Transverse colon (tissue), 4 donors: ENCODE results near the gene EP300. TPM values are rescaled to one million over a fixed set of nuclear protein-coding genes. Genes with fewer than 3 reads are reported as not detected.
"Not testable (repeated sequence)": the region's sequence is repeated elsewhere in the genome, so short reads cannot be mapped to it uniquely, and the experiment has no call there.

Experiments
- DNase-seq: peaks from one replicate; pipeline ENCODE4 v3.0.0-alpha.2; 2019
- H3K27ac ChIP-seq, 4 donors: fragments of 200-600 bp; sonication (generic); 2 replicates each; pipeline ENCODE4 v1.5.1; 2016 to 2018; ENCODE audit warnings: inconsistent platforms in 4 of 4
- H3K27me3 ChIP-seq: fragments of 200-600 bp; sonication (generic); 2 replicates; pipeline ENCODE4 v1.5.1; 2017; ENCODE audit warnings: inconsistent platforms
- H3K36me3 ChIP-seq, 4 donors: fragments of 200-600 bp; sonication (generic); 2 replicates each; pipeline ENCODE4 v1.5.1; 2017 to 2019; ENCODE audit warnings: inconsistent platforms in 4 of 4
- H3K4me1 ChIP-seq, 4 donors: fragments of 200-600 bp; sonication (generic); 2 replicates each; pipeline ENCODE4 v1.5.1; 2017 to 2020; ENCODE audit warnings: inconsistent platforms in 4 of 4
- H3K4me3 ChIP-seq, 4 donors: fragments of 200-600 bp; sonication (generic); 1 replicate in 1 of 4; 2 replicates in 3 of 4; pipeline versions ENCODE4 v1.5.1 to v1.6.1; 2017 to 2019; ENCODE audit warnings: inconsistent platforms in 4 of 4
- H3K9me3 ChIP-seq, 2 donors: fragments of 200-600 bp; sonication (generic); 2 replicates each; pipeline ENCODE4 v1.5.1; 2017 to 2019; ENCODE audit warnings: inconsistent platforms in 2 of 2
- CTCF ChIP-seq, 5 experiments: fragments of 200-600 bp in 3 of 5; fragments of 450-650 bp in 2 of 5; sonication (generic) in 3 of 5; IDR thresholded peaks; 1 replicate in 2 of 5; 2 replicates in 3 of 5; pipeline ENCODE4 v1.5.1; 2016 to 2017; ENCODE audit warnings: antibody characterized with exemption in 5 of 5, inconsistent platforms in 3 of 5, mild to moderate bottlenecking in 2 of 5, moderate library complexity in 1 of 5
- EP300 ChIP-seq: sonication (generic); formaldehyde crosslinking; IDR thresholded peaks from one replicate; pipeline ENCODE4 v1.6.1; 2017; ENCODE audit warnings: antibody characterized with exemption, low read depth
- POLR2A ChIP-seq: fragments of 450-650 bp; IDR thresholded peaks from one replicate; pipeline ENCODE4 v1.6.1; 2016; ENCODE audit warnings: antibody characterized with exemption, mild to moderate bottlenecking, moderate library complexity
- POLR2AphosphoS5 ChIP-seq, 3 donors: sonication (generic); formaldehyde crosslinking; IDR thresholded peaks; one replicate each; pipeline ENCODE4 v1.6.1; 2016; ENCODE audit warnings: antibody characterized with exemption in 3 of 3
- WGBS, 2 donors: methylation state at CpG; one replicate each; pipeline ENCODE4 v1.1.5; 2018; ENCODE audit warnings: low coverage in 1 of 2; 5-methylcytosine and 5-hydroxymethylcytosine counted together
- in situ Hi-C, 4 donors: fragments of 200-750 bp; cut with MboI; loops; one replicate each; pipeline versions ENCODE4 v1.15.0 to v1.15.1; 2017; ENCODE audit warnings: low sequenced_read_pairs in 3 of 4, low pct_ligation_motif_present in 1 of 4, low pct_unique_long_range_greater_than_20kb in 1 of 4
- intact Hi-C: fragments of 100-400 bp; cut with DNase I; formaldehyde crosslinking; loops from one replicate; pipeline ENCODE4 v1.15.1; 2023; ENCODE audit warnings: low total_unique reads
- total RNA-seq, 4 donors: library from RNA; depleted of rRNA; stranded (reverse); fragments of >200 nt; gene quantifications; one replicate each; pipeline ENCODE4 v1.1.0, GENCODE V29; 2016

The EP300 gene
- total RNA-seq, 4 donors from 2014 or later, result 80.6 to 119 (median 91.6) TPM

- H3K36me3 ChIP-seq, result no peaks in the 10 kb centered on the region
- intact Hi-C loops (no loop called here), in situ Hi-C loops (no loop called here)
- no peaks in the 10 kb centered on the region for H3K27me3 ChIP-seq
- H3K4me1 ChIP-seq, result peaks cover 0 to 3% (median 0%) of the 10 kb centered on the region in 4 donors
- TF ChIP-seq POLR2AphosphoS5 (IDR thresholded peaks at IDR 0.05) (no peak), CTCF (IDR thresholded peaks at IDR 0.05) (no peak), EP300 (no peak), POLR2A (no peak)
- no peak for DNase-seq
- H3K9me3 ChIP-seq, result no peaks in the 10 kb centered on the region
- no peak overlapping the region for H3K27ac ChIP-seq
- no peak overlapping the region for H3K4me3 ChIP-seq
Measured at GRCh38 chr22:41057076-41057475, 35.3 kb upstream of the EP300 start.

- 80 to 92% methylated on average over 2 to 6 of the region's 6 CpGs for WGBS, 2 donors
Measured at GRCh38 chr22:41062146-41062545, 30.2 kb upstream of the EP300 start.

GRCh38 chr22:41064326-41064725 is 28.1 kb upstream of the EP300 start:
- H3K4me1 ChIP-seq, H3K36me3 ChIP-seq, H3K27me3 ChIP-seq, H3K27ac ChIP-seq, in situ Hi-C loops, H3K9me3 ChIP-seq, DNase-seq, H3K4me3 ChIP-seq: not testable (repeated sequence)
- intact Hi-C loops, result loop anchor here (5.0 kb wide), 1 partner anchor 813 kb away; no protein-coding TSS in a partner anchor
- WGBS, 2 donors, result 92 to 100% methylated on average over 1 to 15 of the region's 15 CpGs

More at GRCh38 chr22:41062146-41062545, 30.2 kb upstream of the EP300 start:
- H3K27ac ChIP-seq, result no peak overlapping the region
- no peaks in the 10 kb centered on the region for H3K4me1 ChIP-seq
- no peaks in the 10 kb centered on the region for H3K36me3 ChIP-seq
- H3K27me3 ChIP-seq, result no peaks in the 10 kb centered on the region
- no peak overlapping the region for H3K4me3 ChIP-seq
- no peak for TF ChIP-seq POLR2AphosphoS5 (IDR thresholded peaks at IDR 0.05)
- TF ChIP-seq CTCF (IDR thresholded peaks at IDR 0.05), result no peak
- no peak for TF ChIP-seq EP300
- no peak for TF ChIP-seq POLR2A
- intact Hi-C loops (loop anchor here (5.0 kb wide), 1 partner anchor 815 kb away; no protein-coding TSS in a partner anchor), in situ Hi-C loops (no loop called here)
- H3K9me3 ChIP-seq, result no peaks in the 10 kb centered on the region
- no peak for DNase-seq

- in situ Hi-C loops, result not testable (repeated sequence)
Measured at GRCh38 chr22:41066341-41066740, 26.1 kb upstream of the EP300 start.

GRCh38 chr22:41067968-41068367 is 24.4 kb upstream of the EP300 start:
- H3K4me1 ChIP-seq, H3K36me3 ChIP-seq, H3K27me3 ChIP-seq, H3K9me3 ChIP-seq, DNase-seq, intact Hi-C loops, H3K4me3 ChIP-seq, H3K27ac ChIP-seq, in situ Hi-C loops: not testable (repeated sequence)
- WGBS, 2 donors, result 60 to 90% methylated on average over 1 to 10 of the region's 10 CpGs

More at GRCh38 chr22:41066341-41066740, 26.1 kb upstream of the EP300 start:
- H3K27me3 ChIP-seq, H3K9me3 ChIP-seq, intact Hi-C loops, H3K27ac ChIP-seq, DNase-seq, H3K4me1 ChIP-seq, H3K36me3 ChIP-seq, H3K4me3 ChIP-seq: not testable (repeated sequence)
- 90 to 94% methylated on average over 5 to 8 of the region's 8 CpGs for WGBS, 2 donors

- Histone ChIP-seq H3K9me3 (no peaks in the 10 kb centered on the region), H3K36me3 (no peaks in the 10 kb centered on the region), H3K27ac (no peak overlapping the region), H3K4me3 (no peak overlapping the region), H3K27me3 (no peaks in the 10 kb centered on the region), H3K4me1 (no peaks in the 10 kb centered on the region)
- no peak for TF ChIP-seq POLR2AphosphoS5 (IDR thresholded peaks at IDR 0.05)
- no peak for TF ChIP-seq EP300
- no peak for TF ChIP-seq CTCF (IDR thresholded peaks at IDR 0.05)
- TF ChIP-seq POLR2A, result no peak
- 90 to 98% methylated on average over 6 to 14 of the region's 14 CpGs for WGBS, 2 donors
- DNase-seq, result no peak
- in situ Hi-C loops (no loop called here), intact Hi-C loops (no loop called here)
Measured at GRCh38 chr22:41070665-41071331, 21.6 kb upstream of the EP300 start.
